ENCODE data around the gene MTNR1A.
"Not testable (repeated sequence)": the region's sequence is repeated elsewhere in the genome, so short reads cannot be mapped to it uniquely, and the experiment has no call there.

The MTNR1A gene

DNA sequence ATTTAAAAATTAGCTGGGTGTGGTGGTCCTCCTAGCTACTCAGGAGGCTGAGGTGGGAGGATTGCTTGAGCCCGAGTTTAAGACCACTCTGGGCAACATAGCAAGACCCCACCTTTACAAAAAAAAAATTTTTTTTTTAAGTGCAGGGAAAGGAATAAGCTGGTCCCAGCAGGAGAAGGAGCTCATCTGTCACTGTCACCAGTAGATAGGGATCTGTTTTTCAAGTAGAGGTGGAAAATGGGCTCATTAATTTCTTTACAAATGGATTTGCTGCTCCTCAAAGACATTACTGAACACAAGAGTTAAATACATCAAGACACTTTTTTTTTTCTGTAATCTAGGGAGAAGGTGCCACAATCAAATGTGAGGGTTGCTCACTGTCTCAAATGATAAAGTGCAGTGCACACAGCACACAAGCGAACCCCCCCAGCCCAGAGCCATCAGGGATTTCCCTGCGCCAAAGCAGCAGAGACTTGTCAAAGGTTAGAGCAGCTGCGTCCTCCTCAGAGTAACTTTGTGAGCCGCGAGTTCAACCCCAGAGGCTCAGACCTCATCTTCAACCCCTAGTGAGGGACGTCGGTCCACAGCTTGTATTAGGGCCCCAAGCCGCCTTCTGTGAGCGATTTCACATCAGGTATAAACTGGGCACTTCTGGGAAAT, 14.3 kb upstream of the MTNR1A start:
- H3K4me3 ChIP-seq: peak overlapping the region in 1 of 7 experiments; percentile 9
- no peak overlapping the region for H3K27ac ChIP-seq

DNA sequence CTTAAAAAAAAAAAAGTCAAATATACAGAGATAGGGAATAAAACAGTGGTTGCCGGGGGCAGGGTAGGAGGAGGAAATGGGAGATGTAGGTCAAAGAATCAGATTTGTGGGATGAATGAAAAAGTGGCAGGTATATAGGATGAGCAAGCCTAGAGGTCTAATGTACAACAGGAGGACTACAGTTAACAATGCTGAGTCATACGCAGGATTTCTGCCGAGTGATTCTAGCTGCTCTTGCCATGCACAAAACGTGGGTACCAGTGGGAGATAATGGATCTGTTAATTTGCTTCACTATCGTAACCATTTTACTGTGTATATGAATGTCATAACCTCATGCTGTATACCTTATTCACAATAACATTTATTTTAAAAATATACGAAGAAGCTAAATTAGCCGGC, 10.7 kb upstream of the MTNR1A start:
- Histone ChIP-seq H3K27ac (no peak overlapping the region), H3K4me3 (no peak overlapping the region)

DNA sequence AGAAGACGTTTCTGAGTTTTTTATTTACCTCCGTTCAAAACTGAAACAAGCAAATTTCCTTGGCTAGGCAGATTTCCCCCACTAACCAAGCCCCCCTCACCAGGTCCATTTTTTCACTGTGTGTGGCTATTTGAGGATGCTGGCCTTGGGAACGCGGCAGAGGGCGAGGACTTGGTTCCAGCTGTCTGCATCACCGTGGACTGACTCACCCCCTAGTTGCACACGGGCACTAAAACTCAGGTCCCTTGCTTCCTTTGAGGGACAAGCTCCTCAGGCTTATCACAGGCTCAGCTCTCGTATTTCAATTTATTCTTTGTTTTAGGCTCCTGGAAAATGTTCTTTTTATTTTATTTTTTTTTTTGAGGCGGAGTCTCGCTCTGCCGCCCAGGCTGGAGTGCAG, 8.4 kb upstream of the MTNR1A start:
- Histone ChIP-seq H3K27ac (no peak overlapping the region), H3K4me3 (no peak overlapping the region)

GRCh38 chr4:186561748-186562147, 6.4 kb upstream of the MTNR1A start:
- Histone ChIP-seq H3K4me3 (no peak overlapping the region), H3K27ac (no peak overlapping the region)

DNA sequence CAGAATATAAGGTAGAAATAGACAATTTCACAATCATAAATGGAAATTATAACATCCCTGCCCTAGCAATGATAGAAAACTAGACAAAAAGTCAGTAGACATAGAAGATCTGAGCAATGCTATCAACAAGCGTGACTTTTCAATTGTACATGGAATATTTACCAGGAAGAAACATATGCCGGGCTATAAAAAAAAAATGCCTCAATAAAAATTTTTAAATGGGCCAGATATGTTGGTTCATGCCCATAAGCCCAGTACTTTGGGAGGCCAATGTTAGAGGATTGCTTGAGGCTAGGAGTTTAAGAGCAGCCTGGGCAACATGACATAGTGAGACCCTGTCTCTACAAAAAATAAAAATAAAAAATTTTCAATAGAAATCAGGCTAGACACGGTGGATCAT, 5.3 kb upstream of the MTNR1A start:
- Histone ChIP-seq H3K4me3 (no peak overlapping the region), H3K27ac (no peak overlapping the region)

DNA sequence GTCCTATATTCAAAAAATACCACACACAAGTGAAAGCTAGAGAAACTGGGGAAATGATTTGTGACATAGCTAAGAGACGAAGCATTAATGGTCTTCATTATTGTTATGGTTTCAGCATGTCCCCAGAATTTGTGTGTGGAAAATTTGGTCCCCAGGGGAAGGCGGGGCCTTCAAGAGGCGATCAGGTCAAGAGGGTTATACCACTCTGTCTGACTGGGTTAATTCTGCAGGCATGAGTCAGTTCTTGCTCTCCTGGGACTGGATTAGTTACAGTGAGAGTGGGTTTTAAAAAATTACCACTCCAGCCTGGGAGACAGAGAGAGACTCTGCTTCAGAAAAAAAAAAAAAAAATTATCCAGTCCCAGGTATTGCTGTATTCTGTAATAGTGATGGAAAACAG, 2.1 kb upstream of the MTNR1A start:
- Histone ChIP-seq H3K27ac (no peak overlapping the region), H3K4me3 (no peak overlapping the region)

- H3K4me3 ChIP-seq: no peak overlapping the region
Observed at GRCh38 chr4:186557061-186557460, 1.7 kb upstream of the MTNR1A start.

GRCh38 chr4:186554539-186554913, 841 bp downstream of the MTNR1A start:
- no peak overlapping the region for H3K27ac ChIP-seq
- peak overlapping the region in 2 of 7 experiments; percentile 18 to 37 for H3K4me3 ChIP-seq

More at GRCh38 chr4:186557061-186557460, 1.7 kb upstream of the MTNR1A start:
- no peak overlapping the region for H3K27ac ChIP-seq

DNA sequence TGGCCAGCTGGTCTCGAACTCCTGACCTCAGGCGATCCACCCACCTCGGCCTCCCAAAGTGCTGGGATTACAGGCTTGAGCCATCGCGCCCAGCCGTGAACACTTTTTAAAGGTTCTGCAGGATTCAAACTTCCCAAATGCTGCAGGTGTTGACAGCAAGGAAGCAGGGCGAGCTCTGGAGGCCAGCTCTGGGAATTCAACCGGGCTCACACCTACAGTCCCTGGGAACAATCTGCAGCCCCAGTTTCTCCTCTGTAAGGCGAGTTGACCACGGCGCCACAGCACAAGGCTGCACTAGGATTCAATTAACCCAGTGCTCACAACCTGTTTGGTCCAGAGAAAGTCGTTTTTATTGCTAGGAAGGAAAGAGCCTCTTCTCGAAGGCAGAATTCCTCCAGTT, 1.6 kb downstream of the MTNR1A start:
- H3K4me3 ChIP-seq: no peak overlapping the region

GRCh38 chr4:186551849-186552248, 3.5 kb downstream of the MTNR1A start:
- Histone ChIP-seq H3K27ac (no peak overlapping the region), H3K4me3 (no peak overlapping the region)

More for the DNA sequence above, 1.6 kb downstream of the MTNR1A start:
- H3K27ac ChIP-seq: no peak overlapping the region

DNA sequence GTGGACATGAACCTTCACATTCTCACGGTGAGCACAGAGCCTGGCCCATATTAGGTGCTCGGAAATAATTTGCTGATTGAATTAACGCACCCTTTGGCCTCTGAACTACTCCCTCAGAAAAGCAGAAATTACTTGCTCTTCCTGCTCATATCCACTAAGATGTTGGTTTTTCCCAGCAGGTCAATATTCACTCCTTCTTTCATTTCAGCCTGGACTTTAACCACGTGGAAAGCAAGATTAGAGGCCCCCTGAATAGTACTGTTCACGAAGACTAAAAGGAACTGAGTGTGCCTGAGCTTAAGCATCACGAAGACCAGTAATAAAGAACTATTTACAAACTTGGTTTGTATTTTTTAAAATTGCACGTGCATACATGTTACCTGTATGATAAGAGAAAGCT, 9.9 kb downstream of the MTNR1A start:
- Histone ChIP-seq H3K4me3 (no peak overlapping the region), H3K27ac (no peak overlapping the region)

GRCh38 chr4:186543206-186543605, 12.2 kb downstream of the MTNR1A start:
- Histone ChIP-seq H3K4me3 (no peak overlapping the region), H3K27ac (no peak overlapping the region)

DNA sequence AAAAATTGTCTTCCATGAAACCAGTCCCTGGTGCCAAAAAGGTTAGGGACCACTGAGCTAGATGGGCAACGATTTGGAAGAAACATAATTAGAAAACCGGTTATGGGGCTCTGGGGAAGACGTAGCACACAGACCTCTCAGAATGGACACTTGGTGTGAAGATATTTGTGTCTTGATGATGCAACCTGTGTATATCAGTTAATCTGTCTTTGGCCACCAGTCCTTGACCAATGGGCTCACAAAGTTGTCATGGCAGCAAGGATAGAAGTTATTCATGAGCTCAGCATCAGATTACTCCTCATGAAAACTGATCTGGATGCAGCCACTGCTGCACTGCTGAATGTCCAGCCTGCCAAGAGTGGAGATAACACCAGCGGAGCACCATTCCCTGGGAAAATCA, 13.6 kb downstream of the MTNR1A start:
- Histone ChIP-seq H3K4me3 (no peak overlapping the region), H3K27ac (no peak overlapping the region)

- Histone ChIP-seq H3K4me3 (no peak overlapping the region), H3K27ac (no peak overlapping the region)
Observed at GRCh38 chr4:186537843-186538521, 17.4 kb downstream of the MTNR1A start.

DNA sequence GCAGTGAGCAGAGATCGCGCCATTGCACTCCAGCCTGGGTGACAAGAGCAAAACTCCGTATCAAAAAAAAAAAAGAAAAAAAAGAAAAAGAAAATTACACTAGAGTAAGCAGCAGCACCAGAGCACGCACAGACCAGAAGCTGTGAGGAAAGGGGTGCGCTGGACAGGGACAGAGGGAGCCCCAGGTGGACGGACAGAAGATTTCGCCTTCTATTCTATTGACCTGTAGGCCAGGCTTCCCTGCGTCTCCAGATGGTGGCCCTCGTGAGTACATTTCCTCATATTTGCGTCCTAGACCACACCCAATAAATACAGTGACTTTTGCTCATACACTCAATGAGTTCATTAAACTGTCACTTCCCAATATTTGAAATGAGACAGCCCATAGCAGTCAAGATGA, 19.1 kb downstream of the MTNR1A start:
- Histone ChIP-seq H3K4me3 (no peak overlapping the region), H3K27ac (no peak overlapping the region)

DNA sequence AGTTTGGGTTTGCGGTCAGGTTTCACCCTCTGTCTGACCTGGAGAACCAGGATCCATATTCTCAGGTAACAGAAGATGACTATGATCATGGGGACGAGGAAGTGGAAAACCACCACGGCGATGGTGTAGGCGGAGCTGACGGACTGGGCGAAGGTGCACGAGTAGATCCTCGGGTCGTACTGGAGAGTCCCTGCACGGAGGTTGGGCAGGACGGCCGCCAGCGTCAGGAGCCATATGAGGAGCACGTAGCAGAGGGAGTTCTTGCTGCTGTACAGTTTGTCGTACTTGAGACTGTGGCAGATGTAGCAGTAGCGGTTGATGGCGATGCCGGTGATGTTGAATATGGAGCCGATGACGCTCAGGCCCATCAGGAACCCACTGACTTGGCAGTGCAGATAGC, 21.3 kb downstream of the MTNR1A start:
- Histone ChIP-seq H3K27ac (no peak overlapping the region), H3K4me3 (no peak overlapping the region)

- not testable (repeated sequence) for H3K27ac ChIP-seq, H3K4me3 ChIP-seq
Observed at GRCh38 chr4:186523927-186524326, 31.4 kb downstream of the MTNR1A start.

DNA sequence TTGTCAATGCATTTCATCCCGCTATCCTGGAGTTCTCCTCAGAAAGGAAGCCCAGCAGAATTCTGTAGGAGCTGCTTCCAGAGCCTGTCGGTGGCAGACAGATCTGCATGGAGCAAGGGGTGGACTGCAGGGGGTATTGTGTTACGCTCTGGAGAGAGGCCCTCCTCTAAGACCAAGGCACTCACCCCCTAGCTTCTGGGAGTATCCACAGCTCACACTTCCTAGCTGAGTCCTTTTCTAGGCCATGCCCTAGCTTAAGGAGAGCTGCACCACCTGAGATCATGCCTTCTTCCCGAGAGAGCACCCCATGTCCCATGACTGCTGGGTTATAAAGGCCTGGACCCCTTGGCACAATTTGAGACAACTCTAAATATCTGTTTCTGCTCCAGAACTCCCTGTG, 39.1 kb downstream of the MTNR1A start:
- Histone ChIP-seq H3K27ac (no peak overlapping the region), H3K4me3 (no peak overlapping the region)

DNA sequence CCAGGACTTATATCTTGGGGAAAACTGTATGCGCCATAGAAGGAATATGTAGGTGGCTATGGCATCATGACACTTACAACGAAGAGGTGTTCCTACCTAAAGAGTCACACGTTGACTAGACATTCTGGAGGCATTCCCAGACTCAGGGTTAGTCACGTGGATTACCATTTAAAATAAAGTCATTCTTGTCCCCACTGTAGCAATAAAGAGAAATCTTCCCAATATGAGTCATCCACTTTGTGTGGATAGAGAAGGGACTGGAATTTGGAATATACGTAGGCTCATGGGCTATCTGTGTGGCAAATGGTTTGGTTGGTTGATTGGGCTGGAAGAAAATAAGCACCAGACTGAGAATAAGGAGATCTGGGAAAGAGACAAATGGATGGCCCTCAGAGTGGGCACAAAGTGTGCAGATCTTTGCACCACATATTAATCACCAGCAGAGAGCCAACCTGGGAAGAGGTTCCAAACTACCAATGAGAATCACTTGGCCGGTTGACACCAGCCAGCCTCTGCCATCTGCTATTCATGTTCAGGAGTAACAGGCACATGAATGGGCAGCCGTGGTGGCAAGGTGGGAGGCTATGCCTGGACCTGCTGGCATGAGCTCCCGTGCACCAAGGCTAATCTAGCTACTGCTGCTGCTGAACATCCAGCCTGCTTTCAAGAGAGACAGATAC, 41.0 kb downstream of the MTNR1A start:
- Histone ChIP-seq H3K4me3 (no peak overlapping the region), H3K27ac (no peak overlapping the region)

GRCh38 chr4:186504771-186505170, 50.6 kb downstream of the MTNR1A start:
- H3K4me3 ChIP-seq: not testable (repeated sequence)
- H3K27ac ChIP-seq: peak overlapping the region in 1 of 21 experiments; percentile 22

DNA sequence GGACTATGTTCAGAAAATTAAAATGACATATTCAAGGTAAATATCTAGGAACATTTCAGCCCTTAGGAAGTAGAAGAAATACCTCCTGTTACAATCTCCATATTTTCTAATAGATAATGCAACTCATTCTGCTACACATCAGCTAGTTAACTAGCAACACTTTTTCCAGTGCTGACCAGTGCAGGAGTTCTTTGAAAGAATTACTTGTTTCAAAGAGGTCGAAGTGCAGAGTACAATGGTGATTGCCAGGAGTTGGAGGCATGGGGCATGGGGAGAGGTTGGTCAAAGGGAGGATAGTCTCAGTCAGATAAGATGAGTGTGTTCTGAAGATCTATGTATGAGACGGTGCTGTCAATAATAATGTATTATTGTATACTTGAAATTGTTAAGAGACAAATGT, 53.1 kb downstream of the MTNR1A start:
- H3K4me3 ChIP-seq: no peak overlapping the region
- H3K27ac ChIP-seq: no peak overlapping the region

Data from skin epidermis (tissue), 12 donors.